Left lobe of liver (tissue), 2 donors: ENCODE measurements around the gene IDH3G. TPM values are rescaled to one million over a fixed set of nuclear protein-coding genes. Genes with fewer than 3 reads are reported as not detected.

Experiments used
- ATAC-seq: fragments of 200-7000 bp; cut with Tn5 transposase; one replicate; pipeline ENCODE4 v1.9.1; 2020; ENCODE audit warnings: mild to moderate bottlenecking, moderate library complexity
- DNase-seq: peaks from one replicate; pipeline ENCODE4 v3.0.0-alpha.2; 2020; ENCODE audit warnings: low spot score
- total RNA-seq: library from RNA; stranded (reverse); gene quantifications from one replicate; pipeline ENCODE4 v1.2.1, GENCODE V29; 2021
- donor health status: DM: no; HTN: no; CAD: no; lungs with moderate emphysema.
- donor health status: DM: no; HTN: yes; CAD: no.

The IDH3G gene
- total RNA-seq, 1 donor from 2014 or later = 25.4 TPM

GRCh38 chrX:153736071-153736820 is 57.9 kb downstream of the IDH3G start:
- ATAC-seq = no peak
- DNase-seq = no peak

Other genes starting within 250 kb of the IDH3G start
- 8.7 TPM for gene CCNQ, start 195.2 kb downstream of the IDH3G start, total RNA-seq
- gene DUSP9, start 147.2 kb downstream of the IDH3G start, total RNA-seq = 0.60 TPM
- gene PNCK, start 120.6 kb downstream of the IDH3G start, total RNA-seq = not detected
- 3.2 TPM for gene SLC6A8, start 106.4 kb downstream of the IDH3G start, total RNA-seq
- 108 TPM for gene BCAP31, start 70.0 kb downstream of the IDH3G start, total RNA-seq
- gene ABCD1, start 69.5 kb downstream of the IDH3G start, total RNA-seq = 13.4 TPM
- 1.4 TPM for gene PLXNB3, start 30.1 kb downstream of the IDH3G start, total RNA-seq
- gene SRPK3, start 13.3 kb downstream of the IDH3G start, total RNA-seq = not detected
- gene SSR4, start 293 bp upstream of the IDH3G start, total RNA-seq = 211 TPM
- gene PDZD4, start 36.2 kb upstream of the IDH3G start, total RNA-seq = 0.91 TPM
- gene L1CAM, start 91.8 kb upstream of the IDH3G start, total RNA-seq = 0.88 TPM
- not detected for gene AVPR2, start 110.3 kb upstream of the IDH3G start, total RNA-seq
- gene ARHGAP4, start 131.9 kb upstream of the IDH3G start, total RNA-seq = 8.1 TPM
- 38.0 TPM for gene NAA10, start 140.7 kb upstream of the IDH3G start, total RNA-seq
- 5.5 TPM for gene RENBP, start 150.3 kb upstream of the IDH3G start, total RNA-seq
- 17.2 TPM for gene HCFC1, start 177.4 kb upstream of the IDH3G start, total RNA-seq
- gene TMEM187, start 178.4 kb upstream of the IDH3G start, total RNA-seq = 11.6 TPM
- gene IRAK1, start 225.5 kb upstream of the IDH3G start, total RNA-seq = 58.4 TPM